K562 (cell line): Measurements from ENCODE around the gene HNMT. TPM values are rescaled to one million over a fixed set of nuclear protein-coding genes. Genes with fewer than 3 reads are reported as not detected.

Source experiments
- BACH1 ChIP-seq: fragments of 200-800 bp; sonication (Bioruptor generic); IDR thresholded peaks from 2 replicates; pipeline ENCODE4 v1.6.1; 2016; ENCODE audit warnings: missing genetic modification characterization, missing compliant biosample characterization
- CHD4 ChIP-seq: fragments of 200-600 bp; sonication (generic); IDR thresholded peaks from 3 replicates; pipeline ENCODE4 v1.6.1; 2012; ENCODE audit warnings: low read depth, mild to moderate bottlenecking, mixed read lengths, low read length, inconsistent platforms; ENCODE audit not compliant: insufficient read depth, insufficient replicate concordance, poor library complexity, severe bottlenecking
- EHMT2 ChIP-seq: fragments of 450-650 bp; IDR thresholded peaks from 2 replicates; pipeline ENCODE4 v1.6.1; 2018; ENCODE audit warnings: antibody characterized with exemption
- ETV5 ChIP-seq: sonication (generic); formaldehyde crosslinking; IDR thresholded peaks from 2 replicates; pipeline ENCODE4 v1.4.0; 2020; ENCODE audit warnings: low read depth, mild to moderate bottlenecking, missing genetic modification reagents
- GABPA ChIP-seq: fragments of 200-800 bp; sonication (Bioruptor generic); conservative IDR thresholded peaks from 2 replicates; pipeline ENCODE4 v1.6.1; 2016; ENCODE audit warnings: low read depth, missing genetic modification characterization, missing compliant biosample characterization
- HDAC1 ChIP-seq, 2 experiments: fragments of 450-650 bp; IDR thresholded peaks; 2 replicates each; pipeline ENCODE4 v1.6.1; 2016 to 2017; ENCODE audit warnings: inconsistent platforms in 1 of 2, mild to moderate bottlenecking in 1 of 2, moderate library complexity in 1 of 2
- KAT7 ChIP-seq: sonication (generic); formaldehyde crosslinking; IDR thresholded peaks from 2 replicates; pipeline ENCODE4 v1.8.0; 2022; ENCODE audit warnings: missing genetic modification reagents, mild to moderate bottlenecking, borderline replicate concordance
- KDM5B ChIP-seq: fragments of 200-600 bp; sonication (generic); IDR thresholded peaks from 2 replicates; pipeline ENCODE4 v1.6.1; 2012; ENCODE audit warnings: low read depth, mild to moderate bottlenecking, moderate library complexity, low read length, control low read depth, inconsistent platforms; ENCODE audit not compliant: insufficient replicate concordance
- MYBL2 ChIP-seq, 2 experiments: fragments of 450-650 bp in 1 of 2; sonication (generic) in 1 of 2; formaldehyde crosslinking in 1 of 2; IDR thresholded peaks; 2 replicates each; pipeline versions ENCODE4 v1.6.1 to v1.8.1; 2017 to 2022; ENCODE audit warnings: borderline replicate concordance in 1 of 2, inconsistent platforms in 1 of 2, low read depth in 1 of 2, mild to moderate bottlenecking in 1 of 2, missing genetic modification reagents in 1 of 2, moderate library complexity in 1 of 2
- SMARCA5 ChIP-seq: fragments of 450-650 bp; IDR thresholded peaks from 2 replicates; pipeline ENCODE4 v1.6.1; 2016
- SREBF2 ChIP-seq: sonication (generic); formaldehyde crosslinking; IDR thresholded peaks from 2 replicates; pipeline ENCODE4 v1.4.0; 2020; ENCODE audit warnings: mild to moderate bottlenecking, missing genetic modification reagents
- TRIM28 ChIP-seq: fragments of 450-650 bp; IDR thresholded peaks from 2 replicates; pipeline ENCODE4 v1.6.1; 2017
- ZFPM2 ChIP-seq: fragments of 250-450 bp; sonication (Bioruptor Pico); IDR thresholded peaks from 2 replicates; pipeline ENCODE4 v1.5.1; 2022; ENCODE audit warnings: mild to moderate bottlenecking
- ZNF830 ChIP-seq: fragments of 250-450 bp; sonication (Bioruptor Pico); IDR thresholded peaks from 2 replicates; pipeline ENCODE4 v1.5.0; 2021; ENCODE audit warnings: mild to moderate bottlenecking
- polyA plus RNA-seq, 8 experiments: library from polyadenylated mRNA; depleted of rRNA in 4 of 8; stranded (reverse) in 5 of 8; unstranded in 3 of 8; fragments of >200 nt; fragmentation: Nextera tagmentation in 2 of 8; fragmentation: Illumina TruSeq in 1 of 8; extraction: Ambion mirVana in 2 of 8; extraction: Trizol in 1 of 8; gene quantifications; 2 replicates each; pipeline versions ENCODE4 v1.2.1 to v1.2.3, GENCODE V29; 2011 to 2014; ENCODE audit warnings: inconsistent platforms in 1 of 8, missing spikeins in 1 of 8
- total RNA-seq, 7 experiments: library from RNA; depleted of rRNA in 6 of 7; stranded (reverse); fragments of >200 nt in 6 of 7; fragmentation: Illumina TruSeq in 2 of 7; extraction: Trizol in 2 of 7; gene quantifications; 2 replicates each; pipeline versions ENCODE4 v1.2.1 to v1.2.3, GENCODE V29; 2011 to 2021; ENCODE audit warnings: low replicate concordance in 1 of 7
- TF ChIP-seq, protein P1 (sequence below), 2 experiments: fragments of 450-650 bp; IDR thresholded peaks; 2 replicates each; pipeline ENCODE4 v1.6.1; 2016; ENCODE audit warnings: mild to moderate bottlenecking in 2 of 2, borderline replicate concordance in 1 of 2, low read depth in 1 of 2, moderate library complexity in 1 of 2
- TF ChIP-seq, protein P2 (sequence below): fragments of 450-650 bp; IDR thresholded peaks from 2 replicates; pipeline ENCODE4 v1.7.0; 2016; ENCODE audit warnings: borderline replicate concordance

Gene HNMT
- total and polyA plus RNA-seq, 9 of the 15 experiments (the other 6 are each of a cell fraction or from before 2014, with no cell fraction given): 3.1 to 10.9 (median 5.3) TPM

DNA sequence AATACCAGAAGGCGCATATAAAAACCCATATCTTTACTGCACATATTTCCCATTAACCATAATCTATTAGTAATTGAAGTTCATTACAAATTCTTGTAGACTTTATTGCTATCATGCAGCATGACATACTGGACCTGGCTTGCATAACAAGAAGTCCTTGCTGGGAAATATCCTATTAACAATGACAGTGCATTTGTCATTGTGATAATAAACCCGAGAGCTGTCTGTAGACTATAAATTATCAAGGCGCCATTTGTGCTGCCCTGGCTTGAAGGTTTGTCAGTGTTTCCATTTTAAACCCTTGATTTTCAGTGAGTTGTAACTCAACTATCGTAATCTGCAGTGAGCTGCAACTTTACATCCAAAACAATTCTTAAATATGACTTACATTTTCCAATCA is 59.0 kb downstream of the HNMT start (continued):
- TF ChIP-seq, protein P1, sequence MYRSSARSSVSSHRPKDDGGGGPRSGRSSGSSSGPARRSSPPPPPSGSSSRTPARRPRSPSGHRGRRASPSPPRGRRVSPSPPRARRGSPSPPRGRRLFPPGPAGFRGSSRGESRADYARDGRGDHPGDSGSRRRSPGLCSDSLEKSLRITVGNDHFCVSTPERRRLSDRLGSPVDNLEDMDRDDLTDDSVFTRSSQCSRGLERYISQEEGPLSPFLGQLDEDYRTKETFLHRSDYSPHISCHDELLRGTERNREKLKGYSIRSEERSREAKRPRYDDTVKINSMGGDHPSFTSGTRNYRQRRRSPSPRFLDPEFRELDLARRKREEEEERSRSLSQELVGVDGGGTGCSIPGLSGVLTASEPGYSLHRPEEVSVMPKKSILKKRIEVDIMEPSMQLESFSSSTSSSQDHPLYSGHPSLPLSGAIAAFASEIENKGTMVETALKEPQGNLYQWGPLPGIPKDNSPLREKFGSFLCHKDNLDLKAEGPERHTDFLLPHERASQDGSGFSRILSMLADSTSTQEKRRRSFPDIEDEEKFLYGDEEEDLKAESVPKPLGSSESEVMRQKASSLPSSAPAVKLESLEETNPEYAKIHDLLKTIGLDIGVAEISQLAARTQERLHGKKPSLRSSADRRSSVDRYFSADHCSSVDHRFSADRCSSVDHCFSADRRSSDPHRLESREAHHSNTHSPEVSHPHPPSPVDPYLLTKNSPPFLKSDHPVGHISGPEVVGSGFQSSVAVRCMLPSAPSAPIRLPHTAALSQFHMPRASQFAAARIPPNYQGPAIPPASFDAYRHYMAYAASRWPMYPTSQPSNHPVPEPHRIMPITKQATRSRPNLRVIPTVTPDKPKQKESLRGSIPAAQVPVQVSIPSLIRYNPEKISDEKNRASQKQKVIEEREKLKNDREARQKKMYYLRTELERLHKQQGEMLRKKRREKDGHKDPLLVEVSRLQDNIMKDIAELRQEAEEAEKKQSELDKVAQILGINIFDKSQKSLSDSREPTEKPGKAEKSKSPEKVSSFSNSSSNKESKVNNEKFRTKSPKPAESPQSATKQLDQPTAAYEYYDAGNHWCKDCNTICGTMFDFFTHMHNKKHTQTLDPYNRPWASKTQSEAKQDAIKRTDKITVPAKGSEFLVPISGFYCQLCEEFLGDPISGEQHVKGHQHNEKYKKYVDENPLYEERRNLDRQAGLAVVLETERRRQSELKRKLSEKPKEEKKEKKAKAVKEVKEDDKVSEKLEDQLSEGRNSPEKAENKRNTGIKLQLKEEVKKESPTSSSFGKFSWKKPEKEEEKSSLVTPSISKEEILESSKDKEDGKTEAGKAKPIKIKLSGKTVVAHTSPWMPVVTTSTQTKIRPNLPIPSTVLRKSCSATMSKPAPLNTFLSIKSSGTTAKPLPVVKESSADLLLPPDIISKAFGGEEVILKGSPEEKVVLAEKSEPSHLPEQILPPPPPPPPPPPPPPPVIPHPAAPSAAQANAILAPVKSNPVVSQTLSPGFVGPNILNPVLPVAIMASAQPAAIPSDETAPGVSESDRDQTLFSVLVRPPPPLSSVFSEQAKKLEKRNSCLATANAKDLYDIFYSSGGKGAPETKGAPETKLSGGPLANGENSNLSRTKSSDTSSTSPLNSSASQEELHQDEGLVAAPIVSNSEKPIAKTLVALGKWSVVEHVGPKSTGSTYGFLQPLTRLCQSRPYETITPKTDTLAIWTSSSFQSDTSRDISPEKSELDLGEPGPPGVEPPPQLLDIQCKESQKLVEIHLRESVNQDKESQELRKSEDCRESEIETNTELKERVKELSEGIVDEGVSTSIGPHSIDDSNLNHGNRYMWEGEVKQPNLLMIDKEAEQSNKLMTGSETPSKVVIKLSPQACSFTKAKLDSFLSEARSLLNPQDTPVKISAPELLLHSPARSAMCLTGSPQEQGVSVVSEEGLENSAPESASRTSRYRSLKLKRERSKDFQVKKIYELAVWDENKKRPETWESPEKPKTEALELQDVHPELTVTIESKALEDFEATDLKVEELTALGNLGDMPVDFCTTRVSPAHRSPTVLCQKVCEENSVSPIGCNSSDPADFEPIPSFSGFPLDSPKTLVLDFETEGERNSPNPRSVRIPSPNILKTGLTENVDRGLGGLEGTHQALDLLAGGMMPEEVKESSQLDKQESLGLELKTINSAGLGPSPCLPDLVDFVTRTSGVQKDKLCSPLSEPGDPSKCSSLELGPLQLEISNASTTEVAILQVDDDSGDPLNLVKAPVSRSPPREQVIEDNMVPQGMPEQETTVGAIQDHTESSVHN (IDR thresholded peaks at IDR 0.05; ENCODE audit: borderline replicate concordance in 1 of 2, low read depth in 1 of 2): no peak
- no peak for TF ChIP-seq ETV5 (CRISPR knock-in tag)
- no peak for TF ChIP-seq ZFPM2 (CRISPR knock-in tag)
- TF ChIP-seq TRIM28: no peak
- TF ChIP-seq MYBL2 (IDR thresholded peaks at IDR 0.05; ENCODE audit: low read depth): no peak
- TF ChIP-seq MYBL2 (CRISPR knock-in tag; IDR thresholded peaks at IDR 0.05; ENCODE audit: borderline replicate concordance): no peak
- TF ChIP-seq CHD4: no peak
- TF ChIP-seq EHMT2: peak; percentile 90
- no peak for TF ChIP-seq ZNF830
- peak in 1 of 2 experiments; percentile 24; a peak in 1 of 4 replicates for TF ChIP-seq HDAC1 (IDR thresholded peaks at IDR 0.05)
- no peak; the same call in 1 of the 2 replicates for TF ChIP-seq GABPA (tag)
- TF ChIP-seq SREBF2 (CRISPR knock-in tag): no peak
- no peak for TF ChIP-seq SMARCA5
- TF ChIP-seq KDM5B: no peak
- no peak; the same call in 1 of the 2 replicates for TF ChIP-seq BACH1
- no peak for TF ChIP-seq KAT7 (CRISPR knock-in tag)
- TF ChIP-seq, protein P2, sequence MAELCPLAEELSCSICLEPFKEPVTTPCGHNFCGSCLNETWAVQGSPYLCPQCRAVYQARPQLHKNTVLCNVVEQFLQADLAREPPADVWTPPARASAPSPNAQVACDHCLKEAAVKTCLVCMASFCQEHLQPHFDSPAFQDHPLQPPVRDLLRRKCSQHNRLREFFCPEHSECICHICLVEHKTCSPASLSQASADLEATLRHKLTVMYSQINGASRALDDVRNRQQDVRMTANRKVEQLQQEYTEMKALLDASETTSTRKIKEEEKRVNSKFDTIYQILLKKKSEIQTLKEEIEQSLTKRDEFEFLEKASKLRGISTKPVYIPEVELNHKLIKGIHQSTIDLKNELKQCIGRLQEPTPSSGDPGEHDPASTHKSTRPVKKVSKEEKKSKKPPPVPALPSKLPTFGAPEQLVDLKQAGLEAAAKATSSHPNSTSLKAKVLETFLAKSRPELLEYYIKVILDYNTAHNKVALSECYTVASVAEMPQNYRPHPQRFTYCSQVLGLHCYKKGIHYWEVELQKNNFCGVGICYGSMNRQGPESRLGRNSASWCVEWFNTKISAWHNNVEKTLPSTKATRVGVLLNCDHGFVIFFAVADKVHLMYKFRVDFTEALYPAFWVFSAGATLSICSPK: no peak
